Measurements from ENCODE around the gene ZNF559.
"Not testable (repeated sequence)": the region's sequence is repeated elsewhere in the genome, so short reads cannot be mapped to it uniquely, and the experiment has no call there.

Gene ZNF559

DNA sequence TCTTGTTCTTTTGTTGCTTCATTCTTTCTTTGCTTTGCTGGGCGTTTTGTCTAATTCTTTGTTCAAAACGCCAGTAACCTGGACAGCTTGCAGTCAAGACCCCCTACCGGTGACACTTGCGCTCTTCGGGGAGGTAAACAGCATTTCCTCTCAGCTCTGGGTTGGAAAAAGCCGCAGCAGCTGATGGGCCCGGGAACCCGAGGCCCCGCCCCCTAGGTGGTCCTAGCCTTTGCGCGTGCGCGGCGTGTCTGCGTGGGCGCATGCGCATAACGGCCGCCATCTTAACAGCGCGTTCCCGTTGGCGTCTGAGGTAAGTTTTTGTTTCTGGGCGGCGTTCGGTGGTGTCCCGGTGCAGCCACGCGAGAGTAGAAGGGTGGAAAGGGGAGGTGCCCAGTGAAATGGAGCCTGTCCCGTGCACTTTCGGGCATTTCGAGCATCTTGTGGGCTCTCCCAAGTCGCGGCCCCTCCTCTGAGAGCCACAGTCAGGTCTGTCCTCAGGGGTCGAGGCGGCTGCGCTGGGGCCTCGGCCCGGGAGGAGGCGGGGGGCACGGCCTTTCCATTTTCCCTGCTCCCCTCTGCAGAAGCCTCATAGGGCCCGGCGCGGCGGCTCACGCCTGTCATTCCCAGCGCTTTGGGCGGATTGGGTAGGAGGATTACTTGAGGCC, at the start of gene ZNF559:
TSS of gene ZNF559 (plus strand) at position 261 of the 665 bp plus-strand sequence. CDS start 14,371 bp downstream, outside the sequence.
- DNase-seq, result peak; percentile 94

DNA sequence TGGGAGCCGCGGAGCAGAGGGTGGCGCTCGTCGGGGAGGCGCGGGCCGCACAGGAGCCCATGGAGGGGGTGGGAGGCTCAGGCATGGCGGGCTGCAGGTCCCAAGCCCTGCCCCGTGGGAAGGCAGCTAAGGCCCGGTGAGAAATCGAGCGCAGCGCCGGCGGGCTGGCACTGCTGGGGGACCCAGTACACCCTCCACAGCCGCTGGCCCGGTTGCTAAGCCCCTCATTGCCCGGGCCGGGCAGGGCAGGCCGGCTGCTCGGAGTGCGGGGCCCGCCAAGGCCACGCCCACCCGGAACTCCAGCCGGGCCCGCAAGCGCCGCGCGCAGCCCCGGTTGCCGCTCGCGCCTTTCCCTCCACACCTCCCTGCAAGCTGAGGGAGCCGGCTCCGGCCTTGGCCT, 40.5 kb upstream of the ZNF559 start:
- not testable (repeated sequence) for DNase-seq

DNA sequence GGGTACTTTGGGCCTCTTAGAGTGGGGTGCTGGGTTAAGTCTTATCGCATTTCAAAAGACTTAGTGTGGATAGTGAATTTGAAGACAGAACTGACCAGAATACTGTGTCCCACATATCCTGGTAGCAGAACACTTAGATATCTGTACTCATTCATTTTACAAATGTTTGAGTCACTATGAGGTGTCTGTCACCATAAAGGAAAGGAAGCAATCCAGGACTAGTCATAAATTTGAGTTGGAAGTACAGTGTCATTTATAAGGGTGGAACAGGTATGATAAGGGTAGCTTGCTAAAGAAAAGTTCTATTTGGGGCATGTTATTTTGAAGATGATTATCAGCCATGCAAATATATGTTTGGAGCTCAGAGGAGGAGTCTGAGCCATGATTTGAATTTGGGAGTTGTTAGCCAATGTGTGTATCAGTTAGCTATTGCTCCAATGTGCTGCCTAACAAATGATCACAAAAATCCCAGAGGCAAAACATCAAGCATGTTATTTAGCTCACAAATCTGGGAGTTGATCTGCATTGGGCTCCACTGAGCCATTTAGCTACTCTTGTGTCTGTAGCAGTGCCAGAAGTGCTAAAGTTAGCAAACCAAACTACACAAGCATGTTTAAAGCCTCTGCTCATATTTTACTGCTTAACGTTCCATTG, 34.6 kb upstream of the ZNF559 start:
- DNase-seq, result no peak

DNA sequence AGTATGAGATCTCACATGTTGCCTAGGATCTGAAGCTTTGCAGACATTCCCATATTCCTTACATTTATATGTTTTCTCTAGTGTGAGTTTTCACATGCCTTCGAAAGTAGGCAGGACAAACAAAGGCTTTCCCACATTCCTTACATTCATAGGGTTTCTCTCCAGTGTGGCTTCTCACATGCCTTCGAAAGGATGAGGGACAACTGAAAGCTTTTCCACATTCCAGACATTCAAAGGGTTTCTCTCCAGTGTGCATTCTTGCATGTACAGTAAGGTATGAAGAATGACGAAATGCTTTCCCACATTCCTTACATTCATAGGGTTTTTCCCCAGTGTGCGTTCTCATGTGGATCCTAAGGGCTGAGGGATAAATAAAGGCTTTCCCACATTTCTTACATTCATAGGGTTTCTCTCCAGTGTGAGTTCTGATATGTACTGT, 28.5 kb upstream of the ZNF559 start:
- DNase-seq, result no peak

DNA sequence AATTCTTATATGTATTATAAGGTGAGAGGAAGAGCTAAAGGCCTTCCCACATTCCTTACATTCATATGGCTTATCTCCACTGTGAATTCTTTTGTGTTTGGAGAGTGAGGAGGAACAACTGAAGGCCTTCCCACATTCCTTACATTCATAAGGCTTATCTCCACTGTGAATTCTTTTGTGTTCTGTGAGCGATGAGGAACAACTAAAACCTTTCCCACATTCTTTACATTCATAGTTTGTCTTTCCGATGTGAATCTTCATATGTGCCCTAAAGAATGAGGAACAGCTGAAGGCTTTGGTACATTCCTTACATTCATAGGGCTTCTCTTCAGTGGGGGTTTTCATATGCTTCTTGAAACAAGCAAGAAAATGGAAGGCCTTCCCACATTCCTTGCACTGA, 27.6 kb upstream of the ZNF559 start:
- no peak for DNase-seq

DNA sequence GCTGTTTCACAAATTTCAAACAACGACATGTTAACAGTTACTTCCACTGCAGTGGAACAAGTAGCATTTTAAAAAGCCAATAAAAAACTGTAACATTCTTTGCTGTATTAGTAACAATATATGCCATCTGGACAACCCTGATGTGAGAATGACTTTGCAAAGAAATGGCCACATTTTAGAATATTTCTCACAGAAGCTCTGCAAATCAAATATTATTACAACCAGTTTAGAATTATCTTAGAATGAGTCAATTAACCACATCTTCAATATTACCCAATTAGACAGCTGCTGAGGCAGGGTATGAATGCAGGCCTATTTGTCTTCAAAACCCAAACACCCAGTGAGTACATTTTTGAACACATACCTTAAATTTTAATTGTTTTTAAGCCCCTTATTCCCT, 17.5 kb upstream of the ZNF559 start:
- DNase-seq, result no peak

DNA sequence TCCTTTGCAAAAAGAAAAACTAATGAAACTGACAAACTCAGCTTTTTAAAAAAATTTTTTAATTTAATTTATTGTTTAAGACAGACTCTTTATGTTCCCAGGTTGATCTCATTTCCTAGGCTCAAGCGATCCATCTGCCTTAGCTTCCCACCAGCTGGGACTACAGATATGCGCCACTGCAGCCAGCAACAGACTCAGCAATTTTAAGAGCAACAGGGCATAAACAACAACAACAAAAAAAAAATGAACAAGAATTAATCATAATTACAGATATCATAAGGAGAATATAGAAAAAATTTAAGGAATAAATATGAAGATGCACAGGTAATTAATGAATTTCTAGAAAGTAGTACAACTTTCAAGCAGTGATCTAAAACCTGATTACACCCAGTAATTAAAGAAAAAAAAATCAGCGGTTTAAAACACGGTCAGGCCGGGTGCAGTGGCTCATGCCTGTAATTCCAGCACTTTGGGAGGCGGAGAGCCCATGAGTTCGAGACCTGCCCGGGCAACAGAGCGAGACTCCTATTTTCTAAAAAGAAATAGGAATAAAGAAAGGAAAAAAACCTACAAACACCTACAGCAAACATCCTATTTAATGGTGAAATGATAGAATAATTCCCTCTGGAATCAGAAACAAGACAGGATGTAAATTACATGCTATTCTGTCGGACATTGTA, 15.7 kb upstream of the ZNF559 start:
- DNase-seq, result no peak

DNA sequence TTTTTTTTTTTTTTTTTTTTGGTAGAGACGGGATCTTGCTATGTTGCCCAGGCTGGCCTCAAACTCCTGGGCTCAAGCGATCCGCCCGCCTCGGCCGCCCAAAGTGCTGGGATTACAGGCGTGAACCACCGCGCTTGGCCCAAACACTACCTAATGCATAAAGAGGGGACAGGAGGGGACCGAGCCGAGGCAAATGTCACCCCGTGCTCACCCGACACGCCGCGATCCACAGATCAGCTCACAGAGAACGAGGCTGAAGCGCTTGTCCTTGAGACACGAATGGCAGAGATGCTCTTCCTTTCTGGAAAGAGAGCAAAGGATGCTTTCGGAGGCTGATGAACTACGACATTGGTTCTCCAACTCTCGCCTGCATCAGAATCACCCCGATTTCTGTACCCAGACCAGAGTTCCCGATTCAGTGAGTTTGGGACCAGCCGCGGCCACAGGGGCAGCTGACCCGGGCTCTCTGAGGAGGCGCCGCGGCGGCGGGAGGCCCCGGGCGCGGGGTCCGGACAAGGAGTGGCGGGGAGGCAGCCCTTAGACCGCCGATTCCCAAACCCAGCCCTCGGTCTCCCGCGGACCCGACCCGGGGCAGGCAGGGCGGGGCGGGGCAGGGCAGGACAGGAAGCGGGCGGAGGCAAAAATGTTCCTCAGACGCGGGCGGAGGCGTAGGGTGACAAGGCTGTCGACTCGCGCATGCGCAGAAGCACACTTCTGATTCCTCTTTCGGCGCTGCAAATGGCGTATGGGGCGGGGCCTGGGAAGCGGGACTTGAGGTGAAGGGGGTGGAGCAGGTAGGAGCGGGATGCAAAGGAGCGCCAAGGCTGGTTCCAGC, 14.6 kb upstream of the ZNF559 start, which contains the start of gene ZNF699:
TSS of gene ZNF699 (minus strand) at position 700 of the 835 bp plus-strand sequence. CDS start 4,719 bp downstream, outside the sequence.
- DNase-seq, result peak; percentile 99

DNA sequence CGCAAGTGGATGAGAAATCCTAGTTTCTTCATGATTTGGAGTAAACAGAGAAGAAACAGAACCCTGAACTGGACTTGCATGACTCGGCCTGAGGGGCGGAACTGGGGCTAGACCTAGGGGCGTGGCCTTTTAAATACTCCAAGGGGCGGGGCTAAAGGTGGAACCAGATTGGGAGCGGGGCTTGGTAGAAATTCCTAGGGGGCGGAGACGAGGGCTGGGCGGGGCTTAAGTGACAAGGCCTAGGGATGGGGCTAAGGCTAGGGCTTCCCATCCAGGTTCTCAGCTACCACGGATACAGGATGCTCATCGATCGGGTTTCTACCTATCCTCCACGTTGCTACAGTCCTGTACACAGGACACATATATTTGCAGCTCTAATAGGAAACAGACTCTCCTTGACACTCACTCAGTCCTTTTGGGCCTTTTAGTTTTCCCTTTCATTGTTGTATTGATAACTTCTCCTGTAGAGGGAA, 14.0 kb upstream of the ZNF559 start:
- DNase-seq, result no peak

DNA sequence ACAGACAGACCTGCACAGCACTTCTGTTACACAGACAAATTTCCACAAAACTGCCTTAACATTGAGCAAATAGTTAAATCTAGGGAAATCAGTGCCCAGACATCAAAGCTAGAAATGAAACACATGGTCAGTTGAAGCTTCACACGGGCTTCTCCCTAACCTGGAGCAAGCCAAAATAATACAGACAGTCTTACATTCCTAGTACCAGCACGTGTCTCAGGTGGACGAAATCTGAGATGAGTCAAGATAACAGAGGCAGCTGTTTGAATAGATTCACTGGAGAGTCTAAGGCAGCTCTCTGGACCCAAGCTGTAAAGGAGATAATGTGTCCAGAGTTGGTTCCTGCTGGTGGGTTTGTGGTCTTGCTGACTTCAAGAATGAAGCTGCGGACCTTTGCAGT, 10.2 kb upstream of the ZNF559 start:
- no peak for DNase-seq

DNA sequence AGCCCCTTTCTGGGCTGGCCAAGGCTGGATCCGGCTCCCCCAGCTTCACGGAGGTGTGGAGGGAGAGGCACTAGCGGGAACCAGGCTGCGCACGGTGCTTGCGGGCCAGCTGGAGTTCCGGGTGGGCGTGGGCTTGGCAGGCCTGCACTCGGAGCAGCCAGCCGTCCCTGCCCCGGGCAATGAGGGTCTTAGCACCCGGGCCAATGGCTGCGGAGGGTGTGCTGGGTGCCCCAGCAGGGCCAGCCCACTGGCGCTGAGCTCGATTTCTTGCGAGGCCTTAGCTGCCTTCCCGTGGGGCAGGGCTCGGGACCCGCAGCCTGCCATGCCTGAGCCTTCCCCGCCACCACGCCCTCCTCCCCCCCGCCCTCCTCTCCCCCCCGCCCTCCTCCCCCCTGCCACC, 2.6 kb upstream of the ZNF559 start:
- DNase-seq, result no peak

DNA sequence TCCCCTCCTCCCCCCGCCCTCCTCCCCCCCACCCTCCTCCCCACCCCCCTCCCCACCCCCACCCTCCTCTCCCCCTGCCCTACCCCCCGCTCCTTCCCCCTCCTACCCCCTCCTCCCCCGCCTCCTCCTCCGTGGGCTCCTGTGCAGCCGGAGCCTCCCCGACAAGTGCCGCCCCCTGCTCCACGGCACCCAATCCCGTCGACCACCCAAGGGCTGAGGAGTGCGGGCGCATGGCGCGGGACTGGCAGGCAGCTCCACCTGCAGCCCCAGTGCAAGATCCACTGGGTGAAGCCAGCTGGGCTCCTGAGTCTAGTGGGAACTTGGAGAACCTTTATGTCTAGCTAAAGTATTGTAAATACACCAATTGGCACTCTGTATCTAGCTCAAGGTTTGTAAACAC, 2.2 kb upstream of the ZNF559 start:
- DNase-seq, result not testable (repeated sequence)

DNA sequence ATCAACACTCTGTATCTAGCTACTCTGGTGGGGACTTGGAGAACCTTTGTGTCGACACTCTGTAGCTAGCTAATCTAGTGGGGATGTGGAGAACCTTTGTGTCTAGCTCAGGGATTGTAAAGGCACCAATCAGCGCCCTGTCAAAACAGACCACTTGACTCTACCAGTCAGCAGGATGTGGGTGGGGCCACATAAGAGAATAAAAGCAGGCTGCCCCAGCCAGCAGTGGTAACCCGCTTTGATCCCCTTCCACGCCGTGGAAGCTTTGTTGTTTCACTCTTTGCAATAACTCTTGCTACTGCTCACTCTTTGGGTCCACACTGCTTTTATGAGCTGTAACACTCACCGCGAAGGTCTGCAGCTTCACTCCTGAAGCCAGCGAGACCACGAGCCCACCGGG, 1.8 kb upstream of the ZNF559 start:
- not testable (repeated sequence) for DNase-seq

DNA sequence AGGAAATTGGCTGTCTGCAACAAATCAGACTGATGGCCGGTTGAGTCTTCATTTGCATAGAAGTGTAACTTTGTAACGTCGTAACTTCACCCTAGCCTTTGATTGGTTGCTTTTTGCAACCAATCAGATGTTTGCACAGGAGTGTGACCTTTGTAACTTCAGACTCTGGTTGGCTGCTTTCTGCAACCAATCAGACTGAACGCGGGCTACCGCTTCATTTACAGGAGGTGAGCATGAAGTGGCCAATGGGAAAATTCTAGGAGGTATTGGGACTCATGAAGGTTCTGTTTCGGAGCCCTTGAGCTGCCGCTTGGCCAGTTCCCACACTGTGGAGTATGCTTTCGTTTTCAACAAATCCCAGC, 441 bp upstream of the ZNF559 start:
- peak; percentile 67 for DNase-seq

DNA sequence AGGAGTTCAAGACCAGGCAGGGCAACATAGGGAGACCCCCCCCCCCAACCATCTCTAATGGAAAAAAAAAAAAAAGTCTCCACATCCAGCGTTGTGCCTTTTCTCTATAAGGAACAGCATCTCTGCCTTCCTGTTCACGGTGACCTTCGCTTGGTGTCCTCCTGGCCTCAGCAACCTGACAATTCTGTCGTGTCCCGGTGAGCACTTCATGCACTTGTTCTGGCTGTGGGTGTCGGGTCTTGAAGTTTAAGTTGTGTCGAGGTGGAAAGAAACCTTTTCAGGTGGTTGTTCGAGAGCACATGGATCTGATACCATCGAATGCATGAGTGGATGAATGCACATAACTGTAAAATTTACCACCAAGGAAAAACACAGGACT, 594 bp downstream of the ZNF559 start:
- no peak for DNase-seq

DNA sequence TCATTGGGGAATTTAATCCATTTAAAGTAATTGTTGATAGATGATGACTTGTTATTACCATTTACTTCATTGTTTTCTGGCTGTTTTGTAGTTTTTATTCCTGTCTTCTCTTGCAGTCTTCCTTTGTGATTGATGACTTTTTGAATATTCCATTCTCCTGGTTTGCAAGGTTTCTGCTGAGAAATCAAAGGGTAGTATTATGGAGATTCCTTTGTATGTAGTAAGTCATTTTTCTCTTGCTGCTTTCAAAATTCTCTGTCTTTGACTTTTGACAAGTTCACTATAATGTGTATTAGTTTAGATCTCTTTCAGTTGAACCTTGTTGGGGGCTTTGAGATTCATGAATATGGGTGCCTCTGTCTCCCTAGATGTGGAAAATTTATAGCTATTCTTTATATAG, 6.0 kb downstream of the ZNF559 start:
- no peak for DNase-seq

DNA sequence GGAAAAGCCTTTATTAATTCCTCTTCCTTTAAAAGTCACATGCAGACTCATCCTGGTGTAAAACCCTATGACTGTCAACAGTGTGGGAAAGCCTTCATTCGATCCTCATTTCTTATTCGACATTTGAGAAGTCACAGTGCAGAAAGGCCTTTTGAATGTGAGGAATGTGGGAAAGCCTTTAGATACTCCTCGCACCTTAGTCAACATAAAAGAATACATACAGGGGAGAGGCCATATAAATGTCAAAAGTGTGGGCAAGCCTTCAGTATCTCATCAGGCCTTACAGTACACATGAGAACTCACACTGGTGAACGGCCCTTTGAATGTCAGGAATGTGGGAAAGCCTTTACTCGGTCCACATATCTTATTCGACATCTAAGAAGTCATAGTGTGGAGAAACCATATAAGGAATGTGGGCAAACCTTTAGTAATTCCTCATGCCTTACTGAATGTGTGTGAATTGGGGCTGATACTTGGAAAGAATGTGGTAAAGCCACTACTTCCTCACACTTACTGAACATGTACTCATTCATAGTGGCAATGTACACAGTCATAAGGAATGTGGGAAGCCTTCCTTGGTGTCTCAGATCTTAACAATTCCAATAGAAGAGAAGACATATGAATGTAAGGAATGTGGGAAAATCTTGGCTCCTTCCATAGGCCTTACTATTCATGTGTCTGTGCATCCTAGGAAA, 18.8 kb downstream of the ZNF559 start:
- DNase-seq, result no peak

DNA sequence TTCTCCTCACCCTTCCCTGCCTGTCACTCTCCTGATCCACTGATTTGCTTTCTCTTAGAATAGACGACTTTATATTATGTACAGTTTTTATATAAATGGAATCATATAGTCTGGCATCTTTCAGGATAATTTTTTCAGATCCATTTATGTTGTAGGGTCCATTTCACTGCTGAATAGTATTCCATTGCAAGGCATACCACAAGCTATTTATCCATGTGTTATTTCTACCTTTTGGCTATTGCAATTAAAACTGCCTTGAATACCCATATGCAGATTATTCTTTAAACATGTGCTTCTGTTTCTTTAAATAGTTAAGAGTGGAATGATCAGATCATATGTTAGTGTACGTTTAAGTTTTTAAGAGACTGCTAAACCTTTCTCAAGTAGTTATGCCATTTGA, 21.0 kb downstream of the ZNF559 start:
- no peak for DNase-seq

DNA sequence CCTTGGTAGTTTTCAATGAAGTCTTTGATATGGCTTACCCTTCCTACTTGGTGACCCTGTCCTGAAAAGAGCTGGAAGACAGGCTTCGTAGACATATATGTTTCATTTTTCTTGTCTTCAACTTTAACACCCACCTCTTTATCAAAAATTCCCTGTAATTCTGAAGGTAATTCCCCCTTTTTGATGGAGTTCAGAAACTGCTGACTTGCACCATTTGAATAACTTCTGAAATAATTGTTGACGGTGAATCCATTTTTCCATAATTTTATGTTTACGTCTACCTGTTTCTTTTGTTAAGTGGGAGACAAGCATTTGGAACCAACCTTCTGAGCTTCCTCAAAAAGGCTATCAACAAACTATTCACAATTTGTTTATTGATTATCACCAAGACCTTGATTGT, 24.3 kb downstream of the ZNF559 start:
- DNase-seq, result no peak

DNA sequence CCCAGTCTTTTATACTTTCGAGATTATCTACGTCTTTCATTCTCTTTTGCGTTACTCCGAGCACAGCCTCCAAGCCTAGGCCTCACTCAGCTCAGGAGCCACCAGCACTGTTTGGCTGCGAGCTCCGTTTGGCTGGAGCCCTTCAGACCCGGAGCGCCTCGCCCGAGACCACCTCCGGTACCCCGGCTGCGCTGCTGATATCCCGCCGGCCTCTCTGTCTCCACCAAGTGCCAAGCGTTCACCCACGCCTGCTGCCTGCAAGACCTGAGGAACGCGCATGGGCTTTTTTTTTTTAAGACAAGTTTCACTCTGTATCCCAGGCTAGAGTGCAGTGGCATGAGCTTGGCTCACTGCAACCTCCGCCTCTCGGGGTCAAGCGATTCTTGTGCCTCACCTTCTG, 24.7 kb downstream of the ZNF559 start:
- no peak for DNase-seq

DNA sequence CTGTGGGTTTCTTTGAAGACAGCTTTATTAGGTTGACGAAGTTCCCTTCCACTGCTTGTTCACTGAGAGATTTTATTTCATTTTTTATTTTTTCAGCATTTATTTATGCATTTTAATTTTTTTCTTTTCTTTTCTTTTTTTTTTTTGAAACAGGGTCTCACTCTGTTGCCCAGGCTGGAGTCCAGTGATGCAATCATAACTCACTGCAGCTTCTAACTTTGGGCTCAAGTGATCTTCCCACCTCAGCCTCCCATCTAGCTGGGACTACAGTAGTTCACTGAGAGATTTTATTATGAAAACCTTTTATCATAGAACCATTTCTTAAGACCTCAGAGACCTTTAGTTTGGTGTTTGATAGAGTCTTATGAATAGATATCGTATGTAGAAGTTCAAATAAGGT, 28.5 kb downstream of the ZNF559 start:
- DNase-seq, result no peak

DNA sequence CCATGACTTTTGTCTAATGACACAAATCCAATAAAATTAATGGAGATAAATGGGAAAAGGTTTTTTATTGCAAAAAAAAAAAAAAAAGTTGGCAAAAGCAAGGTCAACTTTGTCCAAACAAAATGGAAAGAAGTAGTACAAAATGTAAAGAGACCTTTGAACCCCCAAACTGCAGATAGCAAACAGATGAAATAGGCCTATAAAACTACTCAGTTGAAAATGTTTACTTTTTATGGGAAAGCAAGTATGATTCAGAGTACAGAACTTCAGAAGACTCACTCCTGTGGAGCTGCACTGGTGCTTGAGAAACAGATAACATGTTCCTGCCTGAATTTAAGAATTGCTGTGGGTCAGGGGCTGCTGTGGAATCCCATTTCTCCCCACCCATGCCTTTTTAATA, 29.0 kb downstream of the ZNF559 start:
- DNase-seq, result no peak

DNA sequence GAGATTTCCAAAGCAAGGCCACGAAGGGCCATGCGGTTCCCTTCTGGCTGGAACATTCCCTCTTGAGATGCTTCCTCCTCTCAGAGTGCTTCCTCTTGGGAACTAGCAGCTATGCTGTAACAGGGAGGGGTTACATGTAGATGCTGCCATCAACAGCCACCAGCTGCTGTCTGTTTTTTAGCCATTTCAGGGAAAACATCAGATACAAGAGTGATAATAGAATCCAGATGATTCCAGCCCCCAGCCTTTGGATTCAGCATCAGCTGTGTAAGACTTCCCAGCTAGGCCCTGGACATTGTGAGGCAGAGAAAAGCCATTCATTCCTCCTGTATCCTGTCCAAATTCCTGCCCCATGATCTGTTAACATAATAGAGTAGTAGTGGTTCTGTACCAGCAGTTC, 30.7 kb downstream of the ZNF559 start:
- no peak for DNase-seq

All from stimulated activated CD4-positive, alpha-beta T cell treated with anti-CD3 and anti-CD28 coated beads, Interleukin-1b, Interleukin-23, amount 100 ng/mL, for 48 hours (primary cell).